ENCODE measurements around the gene SEC61A1.

- TF ChIP-seq CTCF (IDR thresholded peaks at IDR 0.05) (no peak), POLR2A (IDR thresholded peaks at IDR 0.05) (no peak), EP300 (IDR thresholded peaks at IDR 0.05) (no peak)
Observed at GRCh38 chr3:128073807-128074206, 21.6 kb downstream of the SEC61A1 start.

Measured in ovary (tissue), 3 donors.